HG02571 (cell line): Measurements from ENCODE around the gene TMED1.
"Not testable (repeated sequence)": the region's sequence is repeated elsewhere in the genome, so short reads cannot be mapped to it uniquely, and the experiment has no call there.

Source experiments
- ATAC-seq: cut with Tn5 transposase; IDR thresholded peaks from one replicate; pipeline ENCODE4 v1.9.1; 2021; ENCODE audit warnings: mild to moderate bottlenecking, moderate library complexity; ENCODE audit not compliant: unreplicated experiment

TMED1 gene

GRCh38 chr19:10862561-10863106 is 26.6 kb upstream of the TMED1 start:
- no peak for ATAC-seq

GRCh38 chr19:10861103-10861651 is 25.2 kb upstream of the TMED1 start:
- ATAC-seq, result no peak

- ATAC-seq, result no peak
Measured at GRCh38 chr19:10858204-10858828, 22.3 kb upstream of the TMED1 start.

- ATAC-seq, result not testable (repeated sequence)
Measured at GRCh38 chr19:10856899-10857298, 20.9 kb upstream of the TMED1 start.

- ATAC-seq, result no peak
Measured at GRCh38 chr19:10855879-10856522, 20.0 kb upstream of the TMED1 start.

- no peak for ATAC-seq
Measured at GRCh38 chr19:10854350-10855089, 18.5 kb upstream of the TMED1 start.

- no peak for ATAC-seq
Measured at GRCh38 chr19:10852941-10853340, 16.9 kb upstream of the TMED1 start.

- ATAC-seq, result no peak
Measured at GRCh38 chr19:10852098-10852800, 16.2 kb upstream of the TMED1 start.

GRCh38 chr19:10850631-10851030 is 14.6 kb upstream of the TMED1 start:
- ATAC-seq, result no peak

- ATAC-seq, result no peak
Measured at GRCh38 chr19:10848230-10848856, 12.3 kb upstream of the TMED1 start, which contains the start of gene C19orf38. C19orf38 (plus strand) TSS chr19:10848415; CDS start chr19:10848509, 94 bp downstream.

GRCh38 chr19:10846500-10847202 is 10.6 kb upstream of the TMED1 start:
- ATAC-seq, result no peak

GRCh38 chr19:10842788-10843187 is 6.8 kb upstream of the TMED1 start:
- no peak for ATAC-seq

GRCh38 chr19:10839114-10840050 is 3.4 kb upstream of the TMED1 start:
- no peak for ATAC-seq

- ATAC-seq, result no peak
Measured at GRCh38 chr19:10838377-10838776, 2.4 kb upstream of the TMED1 start.

GRCh38 chr19:10837649-10838048 is 1.6 kb upstream of the TMED1 start:
- not testable (repeated sequence) for ATAC-seq

GRCh38 chr19:10836479-10837330 is 693 bp upstream of the TMED1 start:
- ATAC-seq, result no peak

GRCh38 chr19:10835089-10835753 is 791 bp downstream of the TMED1 start:
- ATAC-seq, result no peak
